GM12872 (cell line): ENCODE measurements around the gene ANTKMT.
A peak's percentile ranks its signal among the peaks of the same experiment; 100 is the strongest.

Source experiments
- TF ChIP-seq, protein P1 (sequence below): IDR thresholded peaks from 3 replicates; pipeline ENCODE4 v1.5.1; 2011; ENCODE audit warnings: low read depth, mild to moderate bottlenecking, low read length, moderate library complexity; ENCODE audit not compliant: insufficient read depth

The ANTKMT gene

DNA sequence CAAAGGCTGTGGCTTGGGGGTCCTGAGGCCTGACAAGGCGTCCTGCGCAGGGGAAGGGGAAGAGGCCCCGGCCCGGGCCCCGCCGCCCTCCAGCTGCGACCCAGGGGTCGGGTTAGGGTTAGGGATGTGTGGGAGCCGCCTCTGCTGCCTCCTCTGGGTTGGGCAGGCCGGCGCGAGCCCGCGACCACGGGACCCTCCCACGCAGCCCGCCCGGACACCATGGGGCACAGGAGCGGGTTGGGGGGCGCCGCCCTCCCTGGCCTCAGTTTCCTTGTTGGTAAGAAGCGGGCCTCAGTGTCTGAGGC lies 19.5 kb downstream of the ANTKMT start:
- TF ChIP-seq, protein P1, sequence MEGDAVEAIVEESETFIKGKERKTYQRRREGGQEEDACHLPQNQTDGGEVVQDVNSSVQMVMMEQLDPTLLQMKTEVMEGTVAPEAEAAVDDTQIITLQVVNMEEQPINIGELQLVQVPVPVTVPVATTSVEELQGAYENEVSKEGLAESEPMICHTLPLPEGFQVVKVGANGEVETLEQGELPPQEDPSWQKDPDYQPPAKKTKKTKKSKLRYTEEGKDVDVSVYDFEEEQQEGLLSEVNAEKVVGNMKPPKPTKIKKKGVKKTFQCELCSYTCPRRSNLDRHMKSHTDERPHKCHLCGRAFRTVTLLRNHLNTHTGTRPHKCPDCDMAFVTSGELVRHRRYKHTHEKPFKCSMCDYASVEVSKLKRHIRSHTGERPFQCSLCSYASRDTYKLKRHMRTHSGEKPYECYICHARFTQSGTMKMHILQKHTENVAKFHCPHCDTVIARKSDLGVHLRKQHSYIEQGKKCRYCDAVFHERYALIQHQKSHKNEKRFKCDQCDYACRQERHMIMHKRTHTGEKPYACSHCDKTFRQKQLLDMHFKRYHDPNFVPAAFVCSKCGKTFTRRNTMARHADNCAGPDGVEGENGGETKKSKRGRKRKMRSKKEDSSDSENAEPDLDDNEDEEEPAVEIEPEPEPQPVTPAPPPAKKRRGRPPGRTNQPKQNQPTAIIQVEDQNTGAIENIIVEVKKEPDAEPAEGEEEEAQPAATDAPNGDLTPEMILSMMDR: no peak

- TF ChIP-seq, protein P1: peak; percentile 90
Measured at GRCh38 chr16:740764-741505, 20.0 kb downstream of the ANTKMT start, which contains the start of gene CIAO3. CIAO3 (minus strand) TSS chr16:740997; CDS start chr16:740985, 12 bp downstream.

GRCh38 chr16:741986-742629 lies 21.2 kb downstream of the ANTKMT start:
- TF ChIP-seq, protein P1: no peak

DNA sequence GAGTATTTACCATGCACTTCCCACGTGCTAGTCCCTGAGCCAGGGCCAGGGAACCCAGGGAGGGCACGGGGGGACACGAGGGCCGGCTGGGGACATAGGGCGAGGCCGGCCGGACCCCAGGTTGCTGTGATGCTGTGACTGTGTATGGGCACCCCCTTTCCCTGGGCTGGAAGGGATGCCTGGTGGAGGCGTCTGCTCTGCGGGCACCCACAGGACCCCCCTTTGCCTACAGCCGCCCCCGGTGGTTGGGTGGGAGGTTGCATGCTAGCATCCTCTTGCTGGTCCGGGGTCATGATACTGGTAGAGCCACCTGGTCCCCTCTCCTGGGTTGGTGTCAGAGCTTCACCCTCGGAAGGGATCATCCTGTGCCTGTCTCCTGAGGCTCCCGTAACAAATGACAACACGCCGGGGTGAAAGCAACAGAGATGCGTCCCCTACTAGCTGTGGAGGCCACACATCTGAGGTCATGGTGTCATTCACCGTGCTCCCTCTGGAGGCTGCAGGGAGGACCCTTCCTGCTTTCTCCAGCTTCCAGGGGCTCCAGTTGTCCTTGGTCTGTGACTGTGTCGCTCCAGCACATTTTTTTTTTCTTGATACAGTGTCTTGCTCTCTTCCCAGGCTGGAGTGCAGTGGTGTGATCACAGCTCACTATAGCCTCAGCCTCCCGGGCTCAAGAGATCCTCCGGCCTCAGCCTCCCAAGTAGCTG lies 23.0 kb downstream of the ANTKMT start:
- TF ChIP-seq, protein P1: peak; percentile 51

DNA sequence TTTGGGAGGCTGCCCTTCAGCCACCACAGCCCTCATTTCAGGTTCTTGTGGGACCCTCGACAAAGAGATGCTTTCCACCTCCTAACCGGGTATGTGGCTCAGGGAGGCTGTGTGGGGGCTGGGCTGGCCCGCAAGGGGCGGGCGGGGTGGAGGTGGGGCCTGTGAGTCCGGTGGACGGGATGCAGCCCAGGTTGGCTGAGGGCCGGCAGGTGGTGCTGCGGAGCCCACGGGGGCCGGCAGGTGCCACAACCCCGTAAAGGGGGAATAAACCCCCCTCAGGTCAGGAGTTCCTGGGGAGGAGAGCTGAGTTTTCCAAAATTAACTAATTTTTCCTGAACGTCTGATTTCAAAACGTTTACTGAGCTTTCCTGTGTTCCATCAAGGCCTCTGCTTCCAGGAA lies 24.8 kb downstream of the ANTKMT start:
- TF ChIP-seq, protein P1: peak; percentile 60

- TF ChIP-seq, protein P1: no peak
Measured at GRCh38 chr16:746637-747036, 25.7 kb downstream of the ANTKMT start.

- TF ChIP-seq, protein P1: no peak
Measured at GRCh38 chr16:747978-748746, 27.2 kb downstream of the ANTKMT start.
